ENCODE measurements around the gene SHC1.

The SHC1 gene

DNA sequence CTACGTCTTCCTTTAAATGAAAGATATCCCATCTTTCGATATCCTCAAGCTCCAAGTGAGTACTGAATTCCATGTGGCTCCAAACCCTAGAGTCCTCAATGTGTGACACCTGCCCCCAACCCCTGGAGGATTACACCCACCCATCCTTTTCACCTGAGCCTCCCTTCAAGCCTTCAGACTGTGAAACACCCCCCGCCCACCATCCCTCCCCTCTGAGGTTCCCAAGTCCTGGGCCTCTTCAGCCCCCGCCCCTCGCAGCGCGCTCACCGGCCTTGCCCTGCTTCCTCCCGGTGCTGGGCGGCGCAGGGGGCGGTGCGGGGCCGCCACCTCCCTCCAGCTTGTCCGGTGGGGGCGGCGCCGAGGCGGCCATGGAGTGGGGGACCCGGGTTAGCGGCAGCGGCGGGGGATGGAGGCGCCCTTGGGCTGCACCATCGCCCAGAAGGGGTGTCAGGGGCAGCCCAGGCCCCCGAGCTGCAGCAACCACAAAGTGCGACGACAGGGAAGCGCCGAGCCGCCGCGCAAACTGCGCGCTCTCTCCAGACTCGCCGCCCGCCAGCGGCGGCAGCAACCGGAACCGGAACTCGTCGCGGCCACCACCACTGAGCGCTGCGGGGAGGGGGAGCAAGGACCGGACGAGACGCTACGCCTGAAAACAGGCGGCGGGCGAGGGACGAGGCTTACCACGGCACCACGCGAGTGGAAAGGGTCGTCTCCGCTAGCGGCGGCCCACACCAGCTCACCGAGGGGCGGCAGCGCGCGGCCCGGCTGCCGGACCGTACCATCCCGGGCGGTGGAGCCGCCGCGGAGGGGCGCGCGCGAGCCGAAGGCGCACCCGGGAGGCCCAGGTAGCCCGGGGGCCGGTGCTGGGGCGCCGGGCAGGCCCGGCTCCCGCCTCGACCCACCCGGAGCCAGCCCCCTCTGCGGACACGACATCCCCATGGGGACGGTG, 9.1 kb downstream of the SHC1 start, which contains the start of gene PYGO2:
PYGO2 (minus strand) TSS at position 576 of the 949 bp plus-strand sequence; CDS start at position 370, 206 bp downstream.
- Histone ChIP-seq H3K4me3 (ENCODE audit: severe bottlenecking) (peak within 1 kb of the TSS; percentile 86), H3K4me1 (ENCODE audit: insufficient read depth, poor library complexity, severe bottlenecking) (peaks cover 10% of the 10 kb centered on the region), H3K9me3 (ENCODE audit: severe bottlenecking) (no peaks in the 10 kb centered on the region), H3K36me3 (ENCODE audit: low read depth) (peaks cover 51% of the 10 kb centered on the region), H3K27ac (ENCODE audit: poor library complexity, severe bottlenecking) (peak within 1 kb of the TSS; percentile 99), H3K27me3 (ENCODE audit: insufficient read depth, poor library complexity, severe bottlenecking) (no peaks in the 10 kb centered on the region)
- TF ChIP-seq, protein P1, sequence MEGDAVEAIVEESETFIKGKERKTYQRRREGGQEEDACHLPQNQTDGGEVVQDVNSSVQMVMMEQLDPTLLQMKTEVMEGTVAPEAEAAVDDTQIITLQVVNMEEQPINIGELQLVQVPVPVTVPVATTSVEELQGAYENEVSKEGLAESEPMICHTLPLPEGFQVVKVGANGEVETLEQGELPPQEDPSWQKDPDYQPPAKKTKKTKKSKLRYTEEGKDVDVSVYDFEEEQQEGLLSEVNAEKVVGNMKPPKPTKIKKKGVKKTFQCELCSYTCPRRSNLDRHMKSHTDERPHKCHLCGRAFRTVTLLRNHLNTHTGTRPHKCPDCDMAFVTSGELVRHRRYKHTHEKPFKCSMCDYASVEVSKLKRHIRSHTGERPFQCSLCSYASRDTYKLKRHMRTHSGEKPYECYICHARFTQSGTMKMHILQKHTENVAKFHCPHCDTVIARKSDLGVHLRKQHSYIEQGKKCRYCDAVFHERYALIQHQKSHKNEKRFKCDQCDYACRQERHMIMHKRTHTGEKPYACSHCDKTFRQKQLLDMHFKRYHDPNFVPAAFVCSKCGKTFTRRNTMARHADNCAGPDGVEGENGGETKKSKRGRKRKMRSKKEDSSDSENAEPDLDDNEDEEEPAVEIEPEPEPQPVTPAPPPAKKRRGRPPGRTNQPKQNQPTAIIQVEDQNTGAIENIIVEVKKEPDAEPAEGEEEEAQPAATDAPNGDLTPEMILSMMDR (IDR thresholded peaks at IDR 0.05; ENCODE audit: poor library complexity, severe bottlenecking), result peak; percentile 80
- peak; percentile 83 for ATAC-seq (ENCODE audit: low read depth)
- peak; percentile 86 for DNase-seq (ENCODE audit: low spot score)

DNA sequence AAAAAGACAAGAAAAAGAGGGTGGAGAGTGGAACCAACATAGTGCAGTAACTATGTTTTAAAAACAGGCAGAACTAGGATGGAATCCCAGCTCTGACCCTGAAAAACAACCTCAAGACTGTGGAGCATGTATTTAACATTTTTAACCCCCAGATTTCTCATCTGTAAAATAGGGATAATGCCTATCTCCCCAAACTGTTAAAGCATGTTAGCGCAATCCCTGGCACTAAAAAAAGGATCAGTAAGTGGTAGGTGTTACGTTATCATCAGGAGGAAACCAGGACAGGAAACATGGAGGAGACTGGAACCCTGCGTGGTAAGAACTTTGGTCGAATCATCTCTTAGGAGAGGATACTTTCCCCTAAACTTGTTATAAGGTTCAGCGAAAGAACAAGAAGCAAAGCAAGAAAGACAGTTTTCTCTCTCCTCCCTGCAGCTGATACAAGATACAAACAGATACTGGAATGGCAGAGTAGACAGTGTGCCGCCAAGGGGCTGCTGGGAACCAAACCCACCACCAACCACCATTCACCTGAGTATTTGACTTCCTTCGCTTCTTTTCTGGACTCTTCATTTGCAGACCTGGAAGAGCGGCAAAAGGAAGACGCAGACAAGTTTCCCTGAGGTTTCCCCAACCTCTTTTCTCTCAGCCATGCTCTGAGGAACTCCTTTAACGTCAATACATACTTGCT, 10.0 kb downstream of the SHC1 start:
- peaks cover 42% of the 10 kb centered on the region for H3K36me3 ChIP-seq (ENCODE audit: low read depth)
- no peaks in the 10 kb centered on the region for H3K9me3 ChIP-seq (ENCODE audit: severe bottlenecking)
- ATAC-seq (ENCODE audit: low read depth), result no peak
- no peaks in the 10 kb centered on the region for H3K27me3 ChIP-seq (ENCODE audit: insufficient read depth, poor library complexity, severe bottlenecking)
- TF ChIP-seq, protein P1 (IDR thresholded peaks at IDR 0.05; ENCODE audit: poor library complexity, severe bottlenecking), result no peak
- H3K4me1 ChIP-seq (ENCODE audit: insufficient read depth, poor library complexity, severe bottlenecking), result peaks cover 11% of the 10 kb centered on the region
- no peak for DNase-seq (ENCODE audit: low spot score)
- peak overlapping the region; percentile 99 for H3K27ac ChIP-seq (ENCODE audit: poor library complexity, severe bottlenecking)
- peak overlapping the region; percentile 86 for H3K4me3 ChIP-seq (ENCODE audit: severe bottlenecking)

DNA sequence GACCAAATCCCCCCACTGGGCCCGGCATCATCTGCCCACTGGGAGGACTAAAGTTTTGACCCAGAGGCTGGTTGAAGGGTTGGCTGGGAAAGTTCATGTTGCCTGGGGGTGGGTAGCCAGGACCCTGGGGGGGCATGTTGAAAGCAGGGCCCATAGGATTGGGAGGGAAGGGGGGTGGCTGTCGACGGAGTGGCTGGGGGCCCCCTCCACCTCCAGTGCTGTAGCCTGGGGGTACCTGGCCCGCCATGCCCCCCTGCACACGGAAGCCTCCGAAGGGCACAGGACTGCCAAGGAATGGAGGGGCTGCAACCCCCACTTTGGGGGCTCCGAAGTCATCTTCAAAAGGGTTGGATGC, 11.1 kb downstream of the SHC1 start:
- Histone ChIP-seq H3K9me3 (ENCODE audit: severe bottlenecking) (no peaks in the 10 kb centered on the region), H3K4me3 (ENCODE audit: severe bottlenecking) (no peak overlapping the region), H3K4me1 (ENCODE audit: insufficient read depth, poor library complexity, severe bottlenecking) (peaks cover 17% of the 10 kb centered on the region), H3K36me3 (ENCODE audit: low read depth) (peaks cover 30% of the 10 kb centered on the region), H3K27ac (ENCODE audit: poor library complexity, severe bottlenecking) (no peak overlapping the region), H3K27me3 (ENCODE audit: insufficient read depth, poor library complexity, severe bottlenecking) (no peaks in the 10 kb centered on the region)
- TF ChIP-seq, protein P1 (IDR thresholded peaks at IDR 0.05; ENCODE audit: poor library complexity, severe bottlenecking), result no peak
- DNase-seq (ENCODE audit: low spot score) (no peak), ATAC-seq (ENCODE audit: low read depth) (no peak)

DNA sequence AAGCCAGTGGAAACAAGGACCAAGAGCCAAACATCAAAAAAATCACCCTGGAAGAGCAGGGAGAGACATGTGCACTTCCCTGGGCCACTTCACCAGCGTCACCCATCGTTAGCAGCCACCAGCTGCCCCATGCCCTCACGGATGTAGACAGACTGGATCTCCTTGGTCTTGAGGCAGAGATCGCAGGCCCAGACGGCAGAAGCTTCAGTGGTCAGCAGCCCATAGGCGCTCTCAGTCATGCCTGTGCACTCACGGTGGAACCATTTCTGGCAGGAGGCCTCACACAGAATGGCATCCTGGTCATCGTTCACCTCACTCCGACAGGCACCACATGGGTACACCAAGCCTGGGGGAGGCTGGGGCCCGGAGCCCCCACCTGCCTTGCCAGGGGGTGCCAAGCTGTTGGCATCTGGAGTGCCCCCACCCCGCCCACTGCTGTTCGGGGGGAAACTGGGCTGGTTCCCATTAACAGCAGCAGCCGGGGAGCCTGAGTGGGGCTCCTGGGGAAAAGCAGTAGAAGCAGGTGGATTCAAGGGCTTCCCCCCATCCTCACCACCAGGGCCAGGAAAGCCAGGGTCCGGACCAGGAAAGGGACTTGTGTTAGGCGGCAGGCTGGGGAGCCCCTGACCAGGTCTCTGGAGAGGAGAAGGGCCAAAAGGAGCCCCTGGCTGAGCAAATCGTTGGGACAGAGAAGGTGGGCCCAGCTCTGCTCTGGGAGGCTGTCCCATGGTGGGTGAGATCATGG, 11.7 kb downstream of the SHC1 start:
- no peaks in the 10 kb centered on the region for H3K27me3 ChIP-seq (ENCODE audit: insufficient read depth, poor library complexity, severe bottlenecking)
- no peaks in the 10 kb centered on the region for H3K9me3 ChIP-seq (ENCODE audit: severe bottlenecking)
- H3K4me3 ChIP-seq (ENCODE audit: severe bottlenecking), result no peak overlapping the region
- DNase-seq (ENCODE audit: low spot score) (no peak), ATAC-seq (ENCODE audit: low read depth) (no peak)
- TF ChIP-seq, protein P1 (IDR thresholded peaks at IDR 0.05; ENCODE audit: poor library complexity, severe bottlenecking), result no peak
- H3K27ac ChIP-seq (ENCODE audit: poor library complexity, severe bottlenecking), result no peak overlapping the region
- peaks cover 17% of the 10 kb centered on the region for H3K4me1 ChIP-seq (ENCODE audit: insufficient read depth, poor library complexity, severe bottlenecking)
- peaks cover 24% of the 10 kb centered on the region for H3K36me3 ChIP-seq (ENCODE audit: low read depth)

Data from RWPE2 (cell line).